ENCODE data around the gene ASS1. TPM values are rescaled to one million over a fixed set of nuclear protein-coding genes. Genes with fewer than 3 reads are reported as not detected.
A peak's percentile ranks its signal among the peaks of the same experiment; 100 is the strongest.

The ASS1 gene
- total RNA-seq, 1 experiment from 2014 or later, result 118 TPM

GRCh38 chr9:130437011-130437789 lies 7.6 kb upstream of the ASS1 start:
- Mint-ChIP-seq H3K27ac (ENCODE audit: unreplicated experiment) (no peak overlapping the region), H3K4me1 (ENCODE audit: low read depth, unreplicated experiment) (no peaks in the 10 kb centered on the region), H3K9me3 (ENCODE audit: unreplicated experiment) (peaks cover 10% of the 10 kb centered on the region), H3K27me3 (ENCODE audit: insufficient read depth, unreplicated experiment) (no peaks in the 10 kb centered on the region), H3K4me3 (ENCODE audit: unreplicated experiment) (no peak overlapping the region), H3K36me3 (ENCODE audit: insufficient read depth, unreplicated experiment) (no peaks in the 10 kb centered on the region)
- peak in 1 of 2 experiments; percentile 41 for DNase-seq
- BruUV-seq (replicated peaks), result no TSS peak
- ChIA-PET POLR2A (interaction anchor here (1.8 kb wide), 1 partner anchor 10 kb away, joined by 4 read pairs; no protein-coding TSS in a partner anchor), CTCF (interaction anchor here (0.6 kb wide), 1 partner anchor 386 kb away, joined by 4 read pairs; no protein-coding TSS in a partner anchor)
- intact Hi-C loops (cut with micrococcal nuclease; ENCODE audit: unreplicated experiment), result no loop called here
- H3K4me3 ChIP-seq (ENCODE audit: low read depth, low read length), result no peak overlapping the region
- no peak for TF ChIP-seq CTCF (IDR thresholded peaks at IDR 0.05; ENCODE audit: insufficient read depth in 1 of 2, low read depth in 1 of 2, low read length in 1 of 2, severe bottlenecking in 1 of 2, unreplicated experiment in 1 of 2)
- H3K4me1 ChIP-seq, result peaks cover 13% of the 10 kb centered on the region
- no peaks in the 10 kb centered on the region for H3K36me3 ChIP-seq (ENCODE audit: control insufficient read depth, insufficient read depth, low read length)
- H3K27me3 ChIP-seq (replicated peaks; ENCODE audit: control insufficient read depth, insufficient read depth, low read length), result no peaks in the 10 kb centered on the region
- peaks cover 5% of the 10 kb centered on the region for H3K9me3 ChIP-seq

GRCh38 chr9:130438382-130438981 lies 6.3 kb upstream of the ASS1 start:
- BruUV-seq (replicated peaks), result no TSS peak
- Histone ChIP-seq H3K9me3 (peaks cover 5% of the 10 kb centered on the region), H3K4me3 (ENCODE audit: low read depth, low read length) (no peak overlapping the region), H3K4me1 (peaks cover 7% of the 10 kb centered on the region; the same call in 1 of the 2 replicates), H3K36me3 (ENCODE audit: control insufficient read depth, insufficient read depth, low read length) (no peaks in the 10 kb centered on the region), H3K27me3 (replicated peaks; ENCODE audit: control insufficient read depth, insufficient read depth, low read length) (no peaks in the 10 kb centered on the region)
- ChIA-PET CTCF (no interaction called here), POLR2A (no interaction called here)
- Mint-ChIP-seq H3K36me3 (ENCODE audit: insufficient read depth, unreplicated experiment) (no peaks in the 10 kb centered on the region), H3K9me3 (ENCODE audit: unreplicated experiment) (peaks cover 13% of the 10 kb centered on the region), H3K27me3 (ENCODE audit: insufficient read depth, unreplicated experiment) (no peaks in the 10 kb centered on the region), H3K4me3 (ENCODE audit: unreplicated experiment) (no peak overlapping the region), H3K27ac (ENCODE audit: unreplicated experiment) (no peak overlapping the region), H3K4me1 (ENCODE audit: low read depth, unreplicated experiment) (no peaks in the 10 kb centered on the region)
- TF ChIP-seq CTCF (IDR thresholded peaks at IDR 0.05; ENCODE audit: insufficient read depth in 1 of 2, low read depth in 1 of 2, low read length in 1 of 2, severe bottlenecking in 1 of 2, unreplicated experiment in 1 of 2), result no peak
- no peak for DNase-seq
- intact Hi-C loops (cut with micrococcal nuclease; ENCODE audit: unreplicated experiment), result no loop called here

GRCh38 chr9:130441031-130441430 lies 3.7 kb upstream of the ASS1 start:
- Histone ChIP-seq H3K4me1 (peaks cover 8% of the 10 kb centered on the region; the same call in 1 of the 2 replicates), H3K9me3 (peaks cover 5% of the 10 kb centered on the region), H3K4me3 (ENCODE audit: low read depth, low read length) (no peak overlapping the region), H3K36me3 (ENCODE audit: control insufficient read depth, insufficient read depth, low read length) (no peaks in the 10 kb centered on the region), H3K27me3 (replicated peaks; ENCODE audit: control insufficient read depth, insufficient read depth, low read length) (no peaks in the 10 kb centered on the region)
- Mint-ChIP-seq H3K27me3 (ENCODE audit: insufficient read depth, unreplicated experiment) (no peaks in the 10 kb centered on the region), H3K9me3 (ENCODE audit: unreplicated experiment) (peaks cover 13% of the 10 kb centered on the region), H3K36me3 (ENCODE audit: insufficient read depth, unreplicated experiment) (no peaks in the 10 kb centered on the region), H3K27ac (ENCODE audit: unreplicated experiment) (no peak overlapping the region), H3K4me1 (ENCODE audit: low read depth, unreplicated experiment) (peaks cover 5% of the 10 kb centered on the region), H3K4me3 (ENCODE audit: unreplicated experiment) (no peak overlapping the region)
- ChIA-PET CTCF (interaction anchor here (0.6 kb wide), 1 partner anchor 407 kb away, joined by 3 read pairs; no protein-coding TSS in a partner anchor), POLR2A (no interaction called here)
- no TSS peak for BruUV-seq (replicated peaks)
- TF ChIP-seq CTCF (IDR thresholded peaks at IDR 0.05; ENCODE audit: insufficient read depth in 1 of 2, low read depth in 1 of 2, low read length in 1 of 2, severe bottlenecking in 1 of 2, unreplicated experiment in 1 of 2), result no peak
- no peak for DNase-seq
- intact Hi-C loops (cut with micrococcal nuclease; ENCODE audit: unreplicated experiment), result no loop called here

All from Caco-2 (cell line).